SK-N-DZ (cell line): ENCODE data around the gene WDR26.
"Not testable (repeated sequence)": the region's sequence is repeated elsewhere in the genome, so short reads cannot be mapped to it uniquely, and the experiment has no call there.

Source experiments
- DNase-seq: peaks from one replicate; pipeline ENCODE4 v3.0.0-alpha.2; 2015; ENCODE audit warnings: low spot score

The WDR26 gene

DNA sequence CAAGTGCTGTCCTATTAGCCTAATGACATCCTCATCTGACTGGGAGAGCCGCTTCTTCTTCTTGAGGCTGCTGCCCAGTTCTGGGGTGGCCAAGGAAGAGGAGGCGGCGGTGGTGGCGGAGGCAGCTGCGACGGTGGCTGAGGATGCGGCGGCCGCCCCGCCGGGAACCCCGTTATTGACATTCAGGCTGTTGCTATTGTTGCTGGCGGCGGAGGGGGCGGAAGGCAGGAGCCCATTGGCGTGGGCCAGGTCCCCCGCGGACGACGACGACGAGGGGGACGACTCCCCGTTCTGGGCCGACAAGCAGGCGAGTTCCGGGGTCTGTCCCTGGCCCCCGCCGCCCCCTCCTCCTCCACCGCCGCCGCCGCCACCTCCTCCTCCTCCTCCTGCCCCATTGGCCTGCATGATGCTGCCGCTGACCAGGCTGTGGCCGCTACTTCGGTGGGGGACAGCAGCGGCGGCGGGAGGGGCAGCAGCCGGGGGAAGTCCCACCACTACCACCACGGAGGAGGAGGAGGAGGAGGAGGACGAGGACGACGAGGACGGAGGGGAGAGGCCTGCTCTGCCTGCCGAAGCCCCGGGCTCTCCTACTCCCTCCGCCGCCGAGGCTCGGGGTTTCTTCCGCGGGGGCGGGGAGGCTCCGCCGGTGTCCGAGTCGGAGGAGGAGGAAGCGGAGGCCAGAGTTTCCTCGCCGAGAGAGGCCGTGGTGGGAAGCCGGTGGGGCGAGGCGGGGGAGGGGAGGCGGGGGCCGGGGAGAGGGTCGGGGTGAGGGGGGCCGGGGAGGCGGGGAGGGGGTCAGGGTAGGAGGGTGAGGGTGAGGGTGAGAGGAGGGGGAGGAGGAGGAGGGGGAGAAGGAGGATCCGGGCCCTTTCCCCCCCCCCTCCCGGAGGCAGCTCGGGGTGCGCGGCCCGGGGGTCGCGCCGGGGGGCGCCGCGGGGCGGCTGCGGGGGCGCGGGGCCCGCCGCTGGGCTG is 610 bp downstream of the WDR26 start:
- DNase-seq = peak; percentile 8

DNA sequence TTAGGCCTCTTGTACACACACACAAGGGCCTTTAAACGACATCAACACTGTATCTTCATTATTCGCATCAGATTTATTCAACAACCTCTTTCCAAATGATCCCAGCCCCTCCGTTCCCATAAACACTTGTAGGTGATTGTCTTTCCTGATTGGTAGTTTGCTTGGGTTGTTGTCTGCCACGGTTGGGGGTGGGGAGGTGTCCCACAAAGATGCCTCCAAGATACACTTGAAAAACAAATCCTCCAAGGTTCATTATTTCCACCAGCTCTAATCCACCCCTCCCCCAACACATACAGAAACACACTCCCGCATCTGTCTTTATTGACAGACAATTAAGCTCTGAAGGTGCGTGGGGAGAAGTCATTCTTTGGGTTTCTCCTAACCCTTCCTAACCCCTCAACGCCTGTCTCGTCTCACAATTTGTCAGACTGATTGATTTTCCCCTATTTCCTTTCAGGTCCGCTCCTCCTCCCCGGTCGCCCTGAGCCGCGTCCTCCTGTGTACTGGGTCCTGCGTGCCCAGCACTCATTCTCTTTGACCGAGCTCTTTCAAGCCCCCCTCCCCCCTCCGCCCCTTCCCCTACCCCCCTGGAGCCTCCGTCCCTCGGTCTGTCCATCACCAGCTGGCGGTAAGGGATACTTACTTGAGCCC is 1.4 kb downstream of the WDR26 start:
- DNase-seq = no peak

DNA sequence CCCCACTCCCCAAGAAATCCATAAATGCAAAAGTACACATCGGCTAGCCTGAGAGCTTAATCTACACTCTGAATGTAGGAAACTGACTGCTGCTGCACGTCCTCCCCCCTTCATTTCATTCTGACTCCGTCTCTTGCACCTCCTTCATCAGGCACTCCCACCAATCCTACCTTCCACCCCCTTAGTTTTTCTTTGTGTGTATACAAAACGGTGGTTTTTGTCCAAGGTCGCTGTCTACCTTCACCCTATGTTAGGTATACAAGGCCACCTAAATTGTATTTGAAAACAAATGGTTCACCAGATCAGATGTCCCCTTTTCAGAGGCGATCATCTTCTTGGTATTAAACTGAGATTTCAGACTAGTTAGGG is 1.9 kb downstream of the WDR26 start:
- DNase-seq = no peak

DNA sequence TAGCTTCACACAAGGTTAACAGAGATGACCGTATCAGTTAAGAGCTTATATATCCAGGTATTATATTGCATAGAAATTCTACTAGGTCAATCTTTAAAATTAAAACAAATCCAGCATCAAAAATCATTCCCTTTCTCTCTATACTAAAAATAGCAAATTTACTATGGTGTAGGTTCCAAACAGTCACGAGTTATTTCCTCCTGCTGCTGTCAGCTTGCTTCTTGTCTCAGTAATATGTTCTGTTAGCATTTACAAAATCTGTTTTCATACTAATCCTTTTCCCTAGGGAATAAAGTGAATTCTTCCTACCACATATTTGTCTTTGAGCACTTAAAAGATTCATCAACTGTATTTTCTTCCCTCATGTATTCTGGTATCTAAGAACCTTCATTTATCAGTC is 2.5 kb downstream of the WDR26 start:
- no peak for DNase-seq

DNA sequence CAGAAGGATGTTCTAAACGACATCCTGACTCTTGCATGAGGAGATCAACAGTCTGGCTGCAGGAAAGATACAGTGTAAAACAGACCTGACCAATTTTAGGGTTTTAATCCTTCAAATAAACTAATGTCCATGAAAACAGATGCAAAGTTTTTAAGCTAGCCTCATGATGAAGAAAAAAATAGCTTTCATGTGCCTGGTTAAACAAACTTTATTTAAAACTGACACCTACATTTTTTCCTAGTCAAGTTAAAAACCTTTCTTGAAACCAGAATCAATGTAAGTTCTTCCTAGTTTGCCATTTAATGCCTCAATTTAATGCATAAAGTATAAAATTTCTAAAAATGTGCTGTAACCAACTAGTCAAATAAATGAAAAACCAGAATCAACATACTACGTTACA is 2.9 kb downstream of the WDR26 start:
- DNase-seq = no peak

DNA sequence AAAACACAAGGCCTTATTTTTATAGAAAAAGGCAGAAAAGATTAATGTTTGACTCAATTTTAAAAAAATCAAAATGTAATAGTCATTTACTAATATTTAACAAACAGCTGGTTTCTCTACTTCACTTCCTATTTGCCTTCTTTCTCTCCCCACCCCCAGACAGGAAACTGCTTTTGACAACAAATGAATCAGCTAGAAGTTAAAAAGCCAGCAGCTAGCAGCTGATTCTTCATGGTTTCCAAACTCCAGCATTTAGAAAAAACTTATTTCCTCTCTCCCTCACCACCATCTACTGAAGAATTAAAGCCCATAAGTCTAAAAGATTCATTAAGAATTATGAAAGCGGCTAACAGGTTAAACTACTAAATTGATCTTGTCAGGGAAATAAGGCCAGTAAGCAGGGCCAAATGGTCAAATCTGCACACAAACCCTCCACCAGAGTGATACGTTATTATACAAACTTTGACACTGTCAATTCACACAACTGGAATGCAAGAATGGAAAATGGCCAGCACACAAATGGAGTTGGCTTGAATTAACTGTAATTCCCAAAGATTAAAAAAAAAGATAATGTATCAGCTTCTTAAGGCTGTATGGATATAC is 4.0 kb downstream of the WDR26 start:
- DNase-seq = no peak

DNA sequence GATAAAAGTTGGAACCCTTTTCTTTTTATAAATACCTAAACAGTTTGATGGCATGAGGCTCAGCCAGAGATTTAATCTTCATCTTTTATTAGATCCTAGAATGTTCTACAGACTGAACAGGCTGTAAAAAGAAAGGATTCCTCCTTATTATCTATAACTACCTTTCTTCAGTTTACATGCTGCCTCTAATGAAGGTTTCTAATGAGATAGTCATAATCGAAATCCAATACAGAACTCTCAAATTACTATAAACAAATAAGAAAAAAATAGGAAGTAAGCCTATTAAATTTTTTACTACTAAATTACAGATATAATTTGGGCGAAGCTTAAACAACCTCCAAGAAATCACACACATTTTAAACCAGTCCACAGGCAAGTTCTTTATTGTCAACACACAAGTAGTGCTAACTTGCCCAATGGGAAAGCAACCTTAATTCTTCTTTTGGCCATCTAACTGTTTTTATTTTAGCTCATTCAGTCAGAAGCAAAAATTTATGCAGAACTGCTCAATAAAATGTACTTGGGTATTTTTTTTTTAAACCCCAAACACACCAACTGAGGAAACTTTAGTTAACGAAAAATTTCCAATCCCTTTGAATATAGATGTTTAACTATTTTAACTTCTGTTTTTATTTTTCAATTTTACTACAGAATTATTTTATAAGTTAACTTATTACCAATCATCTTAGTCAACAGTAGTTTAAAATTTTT is 4.8 kb downstream of the WDR26 start:
- DNase-seq = no peak

DNA sequence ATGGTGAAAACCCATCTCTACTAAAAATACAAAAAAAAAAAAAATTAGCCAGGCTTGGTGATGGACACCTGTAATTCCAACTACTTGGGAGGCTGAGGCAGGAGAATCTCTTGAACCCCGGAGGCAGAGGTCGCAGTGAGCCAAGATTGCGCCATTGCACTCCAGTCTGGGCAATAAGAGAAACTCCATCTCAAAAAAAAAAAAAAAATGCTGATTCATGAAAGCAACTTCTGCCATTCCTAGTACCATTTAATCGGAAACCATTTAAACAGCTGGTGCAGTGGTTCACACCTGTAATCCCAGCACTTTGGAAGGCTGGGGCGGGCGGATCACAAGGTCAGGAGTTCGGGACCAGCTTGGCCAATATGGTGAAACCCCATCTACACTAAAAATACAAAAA is 5.9 kb downstream of the WDR26 start:
- not testable (repeated sequence) for DNase-seq

DNA sequence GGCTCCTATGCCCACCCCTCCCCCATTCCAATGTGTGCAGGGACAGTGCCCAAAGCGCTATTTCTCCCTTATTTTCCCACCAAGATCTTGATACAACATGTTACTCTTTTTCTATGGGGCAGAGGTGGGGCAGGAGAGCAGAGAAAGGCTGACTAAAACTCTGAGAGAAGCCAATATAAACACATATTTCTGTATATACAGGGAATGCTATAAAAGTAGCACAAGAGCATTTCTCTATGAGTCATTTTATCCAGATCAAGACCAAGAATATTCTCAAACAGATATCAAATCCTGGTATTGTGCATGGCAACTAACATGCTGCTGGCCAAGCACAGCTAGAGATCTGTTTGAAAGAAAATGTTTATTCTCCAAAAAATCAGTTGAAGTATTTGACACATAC is 7.3 kb downstream of the WDR26 start:
- DNase-seq = no peak

DNA sequence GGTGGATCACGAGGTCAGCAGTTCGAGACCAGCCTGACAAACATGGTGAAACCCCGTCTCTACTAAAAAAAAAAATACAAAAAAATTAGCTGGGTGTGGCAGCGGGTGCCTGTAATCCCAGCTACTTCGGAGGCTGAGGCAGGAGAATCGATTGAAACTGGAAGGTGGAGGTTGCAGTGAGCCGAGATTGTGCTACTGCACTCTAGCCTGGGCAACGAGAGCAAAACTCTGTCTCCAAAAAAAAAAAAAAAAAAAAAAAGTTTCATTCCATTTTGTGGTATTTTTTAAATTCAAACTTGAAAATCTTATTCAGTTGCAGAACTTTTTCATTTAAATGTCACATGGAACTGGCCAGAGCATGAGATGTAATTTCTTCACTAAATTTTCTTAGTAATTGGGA is 7.7 kb downstream of the WDR26 start:
- DNase-seq = not testable (repeated sequence)

DNA sequence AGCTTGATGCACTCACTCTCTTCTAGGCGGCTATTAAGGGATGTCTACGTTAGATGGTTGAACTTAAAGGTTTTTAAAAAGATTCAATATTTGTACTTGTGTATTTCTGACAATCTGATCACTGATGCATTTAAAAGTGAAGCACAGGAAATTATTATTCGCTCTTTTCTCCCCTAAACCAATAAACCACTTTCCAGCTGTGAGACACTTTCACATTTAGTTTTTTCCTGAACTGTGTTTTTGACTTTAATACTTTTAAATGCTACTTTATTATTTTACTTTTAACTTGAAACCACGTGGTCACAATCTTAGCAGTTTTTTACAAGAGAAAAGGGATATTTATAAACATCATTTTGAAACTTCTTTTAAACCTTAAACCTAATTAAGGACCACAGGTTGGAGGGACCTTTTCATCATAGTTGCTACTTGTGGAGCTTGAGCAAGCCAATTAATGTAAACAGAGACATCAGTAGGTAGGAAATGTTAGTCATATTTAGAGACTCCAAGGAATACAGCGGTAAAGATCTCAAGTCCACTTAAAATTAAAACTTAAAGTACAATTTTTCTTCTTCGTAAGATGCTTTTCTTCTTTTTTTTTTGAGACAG is 9.2 kb downstream of the WDR26 start:
- no peak for DNase-seq

DNA sequence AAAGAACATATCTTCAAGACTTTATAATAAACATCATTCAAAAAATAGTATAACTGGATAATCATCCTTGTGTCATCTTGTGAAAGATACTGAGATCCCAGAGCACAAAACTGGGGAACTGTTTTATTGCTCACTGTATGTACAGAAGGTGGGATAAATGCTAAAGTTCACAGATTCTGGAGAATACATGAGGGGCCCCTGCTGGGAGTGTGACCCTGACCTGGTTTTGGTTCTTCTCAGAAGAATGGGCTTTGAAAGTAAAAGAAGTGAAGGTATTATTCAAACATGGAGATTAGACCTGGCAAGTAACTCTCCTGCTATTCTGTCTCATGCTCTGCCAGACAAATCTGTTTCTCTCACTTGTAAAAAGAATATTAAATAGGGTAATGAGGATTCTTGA is 14.5 kb downstream of the WDR26 start:
- DNase-seq = no peak

DNA sequence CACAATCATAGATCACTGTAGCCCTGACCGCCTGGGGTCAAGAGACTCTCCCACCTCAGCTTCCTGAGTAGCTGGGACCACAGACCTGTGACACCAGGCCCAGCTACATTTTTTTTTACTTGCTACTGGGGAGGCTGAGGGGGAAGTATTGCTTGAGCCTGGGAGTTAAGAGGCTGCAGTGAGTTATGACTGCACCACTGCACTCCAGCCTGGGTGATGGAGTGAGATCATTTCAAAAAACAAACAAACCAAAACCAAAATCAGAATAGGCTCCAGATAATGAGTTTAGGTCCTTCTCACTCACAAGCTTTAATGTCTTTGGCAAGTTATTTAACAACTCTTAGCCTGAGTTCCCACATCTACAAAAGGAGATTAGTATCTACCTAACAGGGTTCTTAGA is 22.8 kb downstream of the WDR26 start:
- DNase-seq = no peak

DNA sequence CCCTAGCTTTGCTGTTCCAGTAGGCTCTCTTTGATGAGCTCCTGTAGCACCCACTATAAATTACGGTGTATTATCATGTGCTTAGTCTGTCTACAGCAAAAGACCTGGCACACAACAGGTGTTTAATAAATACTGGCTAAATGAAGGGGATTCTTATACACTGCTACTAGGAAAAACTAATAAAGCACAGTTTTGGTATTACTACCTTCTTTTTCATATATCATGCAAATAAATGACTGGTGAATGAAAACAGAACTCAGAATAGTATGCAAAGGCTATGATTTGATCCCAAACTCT is 26.4 kb downstream of the WDR26 start:
- DNase-seq = no peak

DNA sequence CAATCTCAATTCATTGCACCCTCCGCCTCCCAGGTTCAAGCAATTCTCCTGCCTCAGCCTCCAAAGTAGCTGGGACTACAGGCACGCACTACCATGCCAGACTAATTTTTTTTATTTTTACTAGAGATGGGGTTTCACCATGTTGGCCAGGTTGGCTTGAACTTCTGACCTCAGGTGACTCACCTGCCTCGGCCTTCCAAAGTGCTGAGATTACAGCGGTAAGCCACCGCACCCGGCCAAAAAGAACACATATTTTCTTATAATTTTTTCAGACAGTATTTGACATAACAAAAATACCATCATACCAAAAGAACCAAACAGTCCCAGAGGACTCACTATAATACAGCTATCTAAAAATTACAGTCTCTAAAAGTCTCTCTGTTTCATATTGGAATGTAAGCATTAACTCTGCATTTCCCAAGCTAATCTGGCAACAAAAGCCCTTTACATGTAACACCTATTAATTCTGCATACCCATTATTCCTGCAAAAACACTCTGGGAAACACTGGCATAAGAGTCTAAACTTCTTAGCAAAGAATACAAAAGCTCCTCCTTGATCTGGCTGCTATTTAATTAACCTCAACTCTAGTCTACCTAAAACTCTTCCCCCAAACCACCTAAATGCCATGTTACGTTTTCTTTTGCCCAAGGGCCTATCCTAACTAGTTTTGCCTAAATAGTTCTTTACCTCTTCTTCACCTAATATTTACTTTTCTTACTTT is 26.9 kb downstream of the WDR26 start:
- DNase-seq = no peak

DNA sequence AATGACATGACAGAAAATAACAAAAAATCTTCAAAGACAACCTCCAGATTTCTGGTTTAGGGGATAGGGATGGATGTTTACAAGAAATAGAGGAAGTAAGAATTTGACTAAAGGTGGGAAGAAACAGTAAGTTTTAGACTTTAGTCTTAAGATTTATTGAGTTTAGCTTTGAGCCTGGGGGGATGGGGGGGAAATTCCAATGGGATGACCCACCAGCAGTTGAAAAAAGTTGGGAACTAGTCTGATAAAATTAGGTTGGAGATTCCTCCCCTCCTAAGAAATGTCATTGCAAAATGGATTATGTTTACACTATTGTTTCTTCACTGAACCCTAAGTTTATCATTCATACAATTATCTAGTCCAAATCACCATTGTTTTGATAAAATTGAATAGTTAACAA is 28.4 kb downstream of the WDR26 start:
- no peak for DNase-seq

DNA sequence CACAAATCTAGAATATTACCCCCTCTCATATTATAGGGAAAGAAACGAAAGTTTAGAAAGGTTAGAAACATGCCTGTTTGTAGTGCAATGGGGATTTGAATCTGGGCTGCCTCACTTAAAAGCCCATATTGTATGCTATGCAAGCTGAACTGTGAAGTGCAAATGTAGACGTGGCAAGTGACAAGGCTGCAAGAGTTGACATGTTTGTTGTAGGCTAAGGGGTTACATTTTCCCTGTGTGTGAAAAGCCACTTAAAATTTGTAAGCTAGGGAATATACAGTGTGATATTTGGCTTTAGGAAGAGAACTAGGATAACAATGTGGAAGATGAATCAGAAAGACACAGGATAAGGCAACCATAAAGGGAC is 29.0 kb downstream of the WDR26 start:
- no peak for DNase-seq

DNA sequence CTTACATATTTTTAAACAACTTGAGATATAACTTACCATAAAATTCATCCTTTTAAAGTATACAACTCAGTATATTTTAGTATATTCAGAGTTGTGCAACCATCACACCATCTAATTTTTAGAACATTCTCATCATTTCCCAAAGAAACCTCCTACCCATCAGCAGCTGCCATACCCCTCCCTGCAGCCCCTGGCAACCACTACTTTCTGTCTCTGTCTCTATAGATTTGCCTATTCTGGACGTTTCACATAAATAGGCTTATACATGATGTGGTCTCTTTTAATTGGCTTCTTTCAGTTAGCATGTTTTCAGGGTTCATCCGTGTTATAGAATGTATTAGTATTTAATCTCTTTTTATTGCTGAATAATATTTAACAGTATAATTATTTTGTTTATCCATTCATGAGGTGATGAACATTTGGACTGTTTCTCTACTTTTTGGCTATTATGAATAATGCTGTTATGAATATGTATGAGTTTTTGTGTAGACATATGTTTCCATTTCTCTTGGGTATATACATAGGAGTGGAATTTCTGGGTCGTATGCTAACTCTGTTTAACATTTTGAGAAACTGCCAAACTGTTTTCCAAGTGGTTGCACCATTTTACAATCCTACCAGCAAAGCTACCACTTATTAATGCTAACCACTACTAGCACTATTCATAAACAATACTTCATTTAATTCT is 29.5 kb downstream of the WDR26 start:
- no peak for DNase-seq

DNA sequence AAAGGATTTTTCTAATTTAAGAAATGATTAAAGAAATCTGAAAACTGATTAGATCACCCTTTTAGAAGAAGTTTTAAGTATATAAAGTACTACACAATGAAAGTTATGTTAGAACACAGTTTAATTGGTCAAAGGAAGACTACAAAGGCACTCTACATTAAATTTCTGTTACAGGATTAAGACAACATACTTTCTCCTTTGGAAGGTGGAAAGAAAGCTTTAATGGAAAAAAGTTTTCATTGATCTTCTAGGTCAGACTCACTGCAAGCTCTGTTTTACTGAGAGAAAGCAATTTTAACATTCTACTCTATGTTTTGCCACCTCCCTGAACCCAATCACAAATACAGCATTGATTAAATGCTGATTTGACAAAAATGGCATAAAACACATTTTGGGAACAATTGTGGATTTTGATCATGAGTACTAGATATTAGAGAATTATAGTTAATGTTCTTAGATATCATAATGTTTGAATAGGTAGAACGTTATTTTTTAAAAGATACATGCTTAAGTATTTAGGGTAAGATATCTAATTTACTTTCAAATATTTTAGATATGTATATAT is 32.0 kb downstream of the WDR26 start:
- no peak for DNase-seq

DNA sequence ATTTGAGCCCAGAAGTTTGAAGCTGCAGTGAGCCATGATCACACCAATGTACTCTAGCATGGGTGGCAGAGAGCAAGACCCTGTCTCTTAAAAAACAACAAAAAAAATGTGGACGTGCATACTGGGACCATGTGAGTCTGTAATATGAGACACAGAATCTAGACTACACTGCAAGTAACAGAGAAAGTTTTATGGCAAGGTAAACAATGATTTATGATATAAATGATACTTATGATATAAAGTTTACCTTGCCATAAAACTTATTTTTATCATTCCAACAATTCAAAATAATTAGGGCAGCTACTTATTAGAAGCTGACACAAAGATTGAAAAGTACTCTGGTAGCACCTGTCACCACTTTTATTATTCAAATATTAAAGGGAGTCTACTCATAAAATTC is 34.7 kb downstream of the WDR26 start:
- no peak for DNase-seq
